HCT116 (cell line): ENCODE results near the gene HEPACAM. TPM values are rescaled to one million over a fixed set of nuclear protein-coding genes. Genes with fewer than 3 reads are reported as not detected.

Source experiments
- CBX3 ChIP-seq: IDR thresholded peaks from 2 replicates; pipeline ENCODE4 v1.6.1; 2012; ENCODE audit warnings: low read depth
- CEBPB ChIP-seq: IDR thresholded peaks from 2 replicates; pipeline ENCODE4 v1.6.1; 2012; ENCODE audit warnings: low read depth
- EGR1 ChIP-seq: IDR thresholded peaks from 2 replicates; pipeline ENCODE4 v1.6.1; 2012; ENCODE audit warnings: low read depth
- FOSL1 ChIP-seq: IDR thresholded peaks from 2 replicates; pipeline ENCODE4 v1.6.1; 2012; ENCODE audit warnings: low read depth
- POLR2A ChIP-seq: IDR thresholded peaks from 2 replicates; pipeline ENCODE4 v1.7.0; 2011; ENCODE audit warnings: borderline replicate concordance; ENCODE audit not compliant: insufficient read depth, insufficient read length; ENCODE audit errors: extremely low read depth
- RAD21 ChIP-seq: IDR thresholded peaks from 2 replicates; pipeline ENCODE4 v1.6.1; 2012; ENCODE audit warnings: low read depth, mild to moderate bottlenecking
- SIN3A ChIP-seq: IDR thresholded peaks from 2 replicates; pipeline ENCODE4 v1.6.1; 2012; ENCODE audit warnings: low read depth
- TCF7L2 ChIP-seq: IDR thresholded peaks from 2 replicates; pipeline ENCODE4 v1.7.0; 2011; ENCODE audit warnings: borderline replicate concordance, inconsistent platforms; ENCODE audit not compliant: insufficient read depth, insufficient read length; ENCODE audit errors: extremely low read depth
- YY1 ChIP-seq: IDR thresholded peaks from 2 replicates; pipeline ENCODE4 v1.6.1; 2011; ENCODE audit warnings: low read length, low read depth, moderate library complexity, mild to moderate bottlenecking; ENCODE audit not compliant: insufficient replicate concordance; ENCODE audit errors: extremely low read depth
- ZNF274 ChIP-seq: fragments of 200-500 bp; sonication (Bioruptor generic); IDR thresholded peaks from 2 replicates; pipeline ENCODE4 v1.6.1; 2014; ENCODE audit warnings: mild to moderate bottlenecking, low read depth, low read length, inconsistent platforms
- total RNA-seq: library from RNA; stranded (reverse); gene quantifications from one replicate; pipeline ENCODE4 v1.2.1, GENCODE V29; 2021; ENCODE audit not compliant: unreplicated experiment
- TF ChIP-seq, protein P1 (sequence below): IDR thresholded peaks from 2 replicates; pipeline ENCODE4 v1.6.1; 2011; ENCODE audit warnings: mild to moderate bottlenecking, low read length, moderate library complexity; ENCODE audit not compliant: insufficient replicate concordance; ENCODE audit errors: extremely low read depth
- TF ChIP-seq, protein P2 (sequence below): IDR thresholded peaks from 2 replicates; pipeline ENCODE4 v1.6.1; 2012
- TF ChIP-seq, protein P3 (sequence below), 3 experiments: fragments of 200-600 bp in 1 of 3; sonication (generic) in 1 of 3; IDR thresholded peaks in 2 of 3; conservative IDR thresholded peaks in 1 of 3; 2 replicates each; pipeline ENCODE4 v1.5.1; 2012 to 2017; ENCODE audit warnings: low read depth in 2 of 3, low read length in 2 of 3, antibody characterized with exemption in 1 of 3, borderline replicate concordance in 1 of 3, control low read depth in 1 of 3, mild to moderate bottlenecking in 1 of 3, mixed read lengths in 1 of 3, mixed run types in 1 of 3, moderate library complexity in 1 of 3; ENCODE audit not compliant: insufficient read depth in 1 of 3

HEPACAM gene
- total RNA-seq, 1 experiment from 2014 or later = not detected

DNA sequence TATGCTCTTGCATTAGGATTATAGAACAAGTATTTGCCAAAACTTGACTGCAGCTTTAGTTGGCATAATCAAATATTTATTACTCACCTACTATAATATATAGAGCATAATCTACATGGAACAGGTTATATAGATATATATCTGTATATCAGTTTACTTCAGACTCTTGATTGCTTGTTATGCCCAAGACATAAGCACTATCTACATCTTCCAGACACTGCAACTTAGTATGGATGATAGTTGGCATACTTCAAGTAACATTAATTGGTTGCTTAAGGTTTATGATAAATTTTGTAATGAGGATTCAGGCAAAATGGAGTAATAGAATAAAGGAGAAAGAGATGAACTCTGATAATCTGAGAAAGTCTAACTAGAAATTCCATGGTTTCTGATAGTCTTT lies 19.2 kb upstream of the HEPACAM start (continued):
- TF ChIP-seq, protein P1, sequence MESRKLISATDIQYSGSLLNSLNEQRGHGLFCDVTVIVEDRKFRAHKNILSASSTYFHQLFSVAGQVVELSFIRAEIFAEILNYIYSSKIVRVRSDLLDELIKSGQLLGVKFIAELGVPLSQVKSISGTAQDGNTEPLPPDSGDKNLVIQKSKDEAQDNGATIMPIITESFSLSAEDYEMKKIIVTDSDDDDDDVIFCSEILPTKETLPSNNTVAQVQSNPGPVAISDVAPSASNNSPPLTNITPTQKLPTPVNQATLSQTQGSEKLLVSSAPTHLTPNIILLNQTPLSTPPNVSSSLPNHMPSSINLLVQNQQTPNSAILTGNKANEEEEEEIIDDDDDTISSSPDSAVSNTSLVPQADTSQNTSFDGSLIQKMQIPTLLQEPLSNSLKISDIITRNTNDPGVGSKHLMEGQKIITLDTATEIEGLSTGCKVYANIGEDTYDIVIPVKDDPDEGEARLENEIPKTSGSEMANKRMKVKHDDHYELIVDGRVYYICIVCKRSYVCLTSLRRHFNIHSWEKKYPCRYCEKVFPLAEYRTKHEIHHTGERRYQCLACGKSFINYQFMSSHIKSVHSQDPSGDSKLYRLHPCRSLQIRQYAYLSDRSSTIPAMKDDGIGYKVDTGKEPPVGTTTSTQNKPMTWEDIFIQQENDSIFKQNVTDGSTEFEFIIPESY = no peak
- TF ChIP-seq TCF7L2 (no peak), EGR1 (no peak), RAD21 (no peak), SIN3A (no peak), ZNF274 (no peak), YY1 (no peak), CBX3 (no peak), CEBPB (no peak), POLR2A (no peak), FOSL1 (no peak)
- TF ChIP-seq, protein P2, sequence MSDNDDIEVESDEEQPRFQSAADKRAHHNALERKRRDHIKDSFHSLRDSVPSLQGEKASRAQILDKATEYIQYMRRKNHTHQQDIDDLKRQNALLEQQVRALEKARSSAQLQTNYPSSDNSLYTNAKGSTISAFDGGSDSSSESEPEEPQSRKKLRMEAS = no peak
- TF ChIP-seq, protein P3, sequence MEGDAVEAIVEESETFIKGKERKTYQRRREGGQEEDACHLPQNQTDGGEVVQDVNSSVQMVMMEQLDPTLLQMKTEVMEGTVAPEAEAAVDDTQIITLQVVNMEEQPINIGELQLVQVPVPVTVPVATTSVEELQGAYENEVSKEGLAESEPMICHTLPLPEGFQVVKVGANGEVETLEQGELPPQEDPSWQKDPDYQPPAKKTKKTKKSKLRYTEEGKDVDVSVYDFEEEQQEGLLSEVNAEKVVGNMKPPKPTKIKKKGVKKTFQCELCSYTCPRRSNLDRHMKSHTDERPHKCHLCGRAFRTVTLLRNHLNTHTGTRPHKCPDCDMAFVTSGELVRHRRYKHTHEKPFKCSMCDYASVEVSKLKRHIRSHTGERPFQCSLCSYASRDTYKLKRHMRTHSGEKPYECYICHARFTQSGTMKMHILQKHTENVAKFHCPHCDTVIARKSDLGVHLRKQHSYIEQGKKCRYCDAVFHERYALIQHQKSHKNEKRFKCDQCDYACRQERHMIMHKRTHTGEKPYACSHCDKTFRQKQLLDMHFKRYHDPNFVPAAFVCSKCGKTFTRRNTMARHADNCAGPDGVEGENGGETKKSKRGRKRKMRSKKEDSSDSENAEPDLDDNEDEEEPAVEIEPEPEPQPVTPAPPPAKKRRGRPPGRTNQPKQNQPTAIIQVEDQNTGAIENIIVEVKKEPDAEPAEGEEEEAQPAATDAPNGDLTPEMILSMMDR (IDR thresholded peaks at IDR 0.05 in 2 of 3, conservative IDR thresholded peaks at IDR 0.05 in 1 of 3; ENCODE audit: borderline replicate concordance in 1 of 3, insufficient read depth in 1 of 3, low read depth in 2 of 3, low read length in 2 of 3) = no peak
